ENCODE data around the gene TP53.
"Not testable (repeated sequence)": the region's sequence is repeated elsewhere in the genome, so short reads cannot be mapped to it uniquely, and the experiment has no call there.

Gene TP53

GRCh38 chr17:7644775-7645174 lies 42.5 kb downstream of the TP53 start:
- no peak for FAIRE-seq
- TF ChIP-seq POLR2A (IDR thresholded peaks at IDR 0.05; ENCODE audit: low read depth, low read length), result no peak
- DNase-seq (ENCODE audit: insufficient read length, low spot score), result no peak

GRCh38 chr17:7641635-7642034 lies 45.7 kb downstream of the TP53 start:
- not testable (repeated sequence) for DNase-seq (ENCODE audit: insufficient read length, low spot score); FAIRE-seq

GRCh38 chr17:7640783-7641182 lies 46.5 kb downstream of the TP53 start:
- no peak for TF ChIP-seq POLR2A (IDR thresholded peaks at IDR 0.05; ENCODE audit: low read depth, low read length)
- no peak for FAIRE-seq
- DNase-seq (ENCODE audit: insufficient read length, low spot score), result no peak

GRCh38 chr17:7636163-7636562 lies 51.1 kb downstream of the TP53 start:
- FAIRE-seq (no peak), DNase-seq (ENCODE audit: insufficient read length, low spot score) (no peak)
- no peak for TF ChIP-seq POLR2A (IDR thresholded peaks at IDR 0.05; ENCODE audit: low read depth, low read length)

- no peak for FAIRE-seq
- no peak for TF ChIP-seq POLR2A (IDR thresholded peaks at IDR 0.05; ENCODE audit: low read depth, low read length)
- no peak for DNase-seq (ENCODE audit: insufficient read length, low spot score)
Measured at GRCh38 chr17:7634384-7634783, 52.9 kb downstream of the TP53 start.

GRCh38 chr17:7633093-7633492 lies 54.2 kb downstream of the TP53 start:
- TF ChIP-seq POLR2A (IDR thresholded peaks at IDR 0.05; ENCODE audit: low read depth, low read length), result no peak
- no peak for DNase-seq (ENCODE audit: insufficient read length, low spot score)
- FAIRE-seq, result no peak

GRCh38 chr17:7632492-7632894 lies 54.8 kb downstream of the TP53 start:
- DNase-seq (ENCODE audit: insufficient read length, low spot score) (no peak), FAIRE-seq (no peak)
- no peak for TF ChIP-seq POLR2A (IDR thresholded peaks at IDR 0.05; ENCODE audit: low read depth, low read length)

- no peak for TF ChIP-seq POLR2A (IDR thresholded peaks at IDR 0.05; ENCODE audit: low read depth, low read length)
- FAIRE-seq, result no peak
- DNase-seq (ENCODE audit: insufficient read length, low spot score), result no peak
Measured at GRCh38 chr17:7631398-7632380, 55.6 kb downstream of the TP53 start.

GRCh38 chr17:7629939-7630571 lies 57.2 kb downstream of the TP53 start, which contains the start of gene SHBG:
TSS of gene SHBG (plus strand) at chr17:7630135. CDS start at chr17:7630173, 38 bp downstream.
- no peak for FAIRE-seq

GRCh38 chr17:7627250-7628121 lies 59.8 kb downstream of the TP53 start, which contains the start of gene SAT2:
TSS of gene SAT2 (minus strand) at chr17:7627821. CDS start at chr17:7627635, 186 bp downstream.
- TF ChIP-seq POLR2A (IDR thresholded peaks at IDR 0.05; ENCODE audit: low read depth, low read length), result peak; percentile 74
- peak; percentile 77 for DNase-seq (ENCODE audit: insufficient read length, low spot score)
- FAIRE-seq, result no peak

More at GRCh38 chr17:7629939-7630571, 57.2 kb downstream of the TP53 start, which contains the start of gene SHBG:
- DNase-seq (ENCODE audit: insufficient read length, low spot score), result no peak
- TF ChIP-seq POLR2A (IDR thresholded peaks at IDR 0.05; ENCODE audit: low read depth, low read length), result no peak

GRCh38 chr17:7626956-7627249 lies 60.4 kb downstream of the TP53 start:
- no peak for DNase-seq (ENCODE audit: insufficient read length, low spot score)

GRCh38 chr17:7626307-7626706 lies 61.0 kb downstream of the TP53 start:
- DNase-seq (ENCODE audit: insufficient read length, low spot score), result no peak
- TF ChIP-seq POLR2A (IDR thresholded peaks at IDR 0.05; ENCODE audit: low read depth, low read length), result no peak
- no peak for FAIRE-seq

More at GRCh38 chr17:7626956-7627249, 60.4 kb downstream of the TP53 start:
- FAIRE-seq, result no peak
- no peak for TF ChIP-seq POLR2A (IDR thresholded peaks at IDR 0.05; ENCODE audit: low read depth, low read length)

- FAIRE-seq; DNase-seq (ENCODE audit: insufficient read length, low spot score): not testable (repeated sequence)
Measured at GRCh38 chr17:7625749-7626148, 61.5 kb downstream of the TP53 start.

- no peak for TF ChIP-seq POLR2A (IDR thresholded peaks at IDR 0.05; ENCODE audit: low read depth, low read length)
- FAIRE-seq (no peak), DNase-seq (ENCODE audit: insufficient read length, low spot score) (no peak)
Measured at GRCh38 chr17:7623661-7624060, 63.6 kb downstream of the TP53 start.

All from H54 (cell line).